Lower leg skin (tissue), 3 donors: ENCODE measurements around the gene CCDC15.

Experiments
- POLR2A ChIP-seq, 2 donors: fragments of 450-650 bp; IDR thresholded peaks; one replicate each; pipeline ENCODE4 v1.6.1; 2016 to 2017; ENCODE audit warnings: antibody characterized with exemption in 2 of 2, mild to moderate bottlenecking in 1 of 2, moderate library complexity in 1 of 2
- TF ChIP-seq, protein P1 (sequence below), 3 donors: fragments of 450-650 bp; IDR thresholded peaks; one replicate each; pipeline ENCODE4 v1.5.1; 2016; ENCODE audit warnings: antibody characterized with exemption in 3 of 3, mild to moderate bottlenecking in 3 of 3, moderate library complexity in 2 of 3

DNA sequence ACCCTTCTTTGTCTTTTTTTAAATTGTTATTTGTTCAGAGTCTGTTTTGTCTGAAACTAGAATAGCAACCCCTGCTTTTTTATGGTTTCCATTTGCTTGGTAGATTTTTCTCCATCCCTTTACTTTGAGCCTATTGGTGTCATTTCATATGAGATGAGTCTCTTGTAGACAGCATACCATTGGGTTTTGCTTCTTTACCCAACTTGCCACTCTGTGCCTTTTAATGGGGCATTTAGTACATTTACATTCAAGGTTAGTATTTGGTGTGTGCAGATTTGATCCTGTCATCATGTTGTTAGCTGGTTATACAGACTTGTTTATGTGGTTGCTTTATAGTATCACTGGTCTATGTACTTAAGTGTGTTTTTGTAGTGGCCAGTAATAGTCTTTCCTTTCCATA lies 28.0 kb downstream of the CCDC15 start:
- TF ChIP-seq POLR2A (IDR thresholded peaks at IDR 0.05), result no peak
- TF ChIP-seq, protein P1, sequence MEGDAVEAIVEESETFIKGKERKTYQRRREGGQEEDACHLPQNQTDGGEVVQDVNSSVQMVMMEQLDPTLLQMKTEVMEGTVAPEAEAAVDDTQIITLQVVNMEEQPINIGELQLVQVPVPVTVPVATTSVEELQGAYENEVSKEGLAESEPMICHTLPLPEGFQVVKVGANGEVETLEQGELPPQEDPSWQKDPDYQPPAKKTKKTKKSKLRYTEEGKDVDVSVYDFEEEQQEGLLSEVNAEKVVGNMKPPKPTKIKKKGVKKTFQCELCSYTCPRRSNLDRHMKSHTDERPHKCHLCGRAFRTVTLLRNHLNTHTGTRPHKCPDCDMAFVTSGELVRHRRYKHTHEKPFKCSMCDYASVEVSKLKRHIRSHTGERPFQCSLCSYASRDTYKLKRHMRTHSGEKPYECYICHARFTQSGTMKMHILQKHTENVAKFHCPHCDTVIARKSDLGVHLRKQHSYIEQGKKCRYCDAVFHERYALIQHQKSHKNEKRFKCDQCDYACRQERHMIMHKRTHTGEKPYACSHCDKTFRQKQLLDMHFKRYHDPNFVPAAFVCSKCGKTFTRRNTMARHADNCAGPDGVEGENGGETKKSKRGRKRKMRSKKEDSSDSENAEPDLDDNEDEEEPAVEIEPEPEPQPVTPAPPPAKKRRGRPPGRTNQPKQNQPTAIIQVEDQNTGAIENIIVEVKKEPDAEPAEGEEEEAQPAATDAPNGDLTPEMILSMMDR (IDR thresholded peaks at IDR 0.05), result no peak
